ENCODE results near the gene FRA10AC1.
"Not testable (repeated sequence)": the region's sequence is repeated elsewhere in the genome, so short reads cannot be mapped to it uniquely, and the experiment has no call there.

FRA10AC1 gene

GRCh38 chr10:93703066-93703465 lies 674 bp upstream of the FRA10AC1 start:
- no peak for DNase-seq (ENCODE audit: low read depth in 2 of 2)

- DNase-seq (ENCODE audit: low read depth in 2 of 2), result no peak
These were observed 554 bp downstream of the FRA10AC1 start for GRCh38 chr10:93701866-93702209.

GRCh38 chr10:93697207-93697606 lies 5.2 kb downstream of the FRA10AC1 start:
- DNase-seq (ENCODE audit: low read depth in 2 of 2), result no peak

- not testable (repeated sequence) for DNase-seq (ENCODE audit: low read depth in 2 of 2)
These were observed 5.8 kb downstream of the FRA10AC1 start for GRCh38 chr10:93696582-93696981.

GRCh38 chr10:93695740-93696139 lies 6.7 kb downstream of the FRA10AC1 start:
- DNase-seq (ENCODE audit: low read depth in 2 of 2), result no peak

- DNase-seq (ENCODE audit: low read depth in 2 of 2), result no peak
These were observed 14.7 kb downstream of the FRA10AC1 start for GRCh38 chr10:93687737-93688136.

- DNase-seq (ENCODE audit: low read depth in 2 of 2), result no peak
These were observed 21.9 kb downstream of the FRA10AC1 start for GRCh38 chr10:93680412-93681047.

GRCh38 chr10:93678805-93679587 lies 23.4 kb downstream of the FRA10AC1 start:
- no peak for DNase-seq (ENCODE audit: low read depth in 2 of 2)

GRCh38 chr10:93678386-93678785 lies 24.0 kb downstream of the FRA10AC1 start:
- DNase-seq (ENCODE audit: low read depth in 2 of 2), result no peak

- no peak for DNase-seq (ENCODE audit: low read depth in 2 of 2)
These were observed 28.6 kb downstream of the FRA10AC1 start for GRCh38 chr10:93673791-93674190.

GRCh38 chr10:93672890-93673289 lies 29.5 kb downstream of the FRA10AC1 start:
- no peak for DNase-seq (ENCODE audit: low read depth in 2 of 2)

GRCh38 chr10:93672022-93672678 lies 30.2 kb downstream of the FRA10AC1 start:
- no peak for DNase-seq (ENCODE audit: low read depth in 2 of 2)

- no peak for DNase-seq (ENCODE audit: low read depth in 2 of 2)
These were observed 31.4 kb downstream of the FRA10AC1 start for GRCh38 chr10:93671042-93671441.

- DNase-seq (ENCODE audit: low read depth in 2 of 2), result no peak
These were observed 32.0 kb downstream of the FRA10AC1 start for GRCh38 chr10:93670372-93670771.

- no peak for DNase-seq (ENCODE audit: low read depth in 2 of 2)
These were observed 34.6 kb downstream of the FRA10AC1 start for GRCh38 chr10:93667795-93668194.

- DNase-seq (ENCODE audit: low read depth in 2 of 2), result no peak
These were observed 36.4 kb downstream of the FRA10AC1 start for GRCh38 chr10:93666030-93666429.

GRCh38 chr10:93657757-93658156 lies 44.6 kb downstream of the FRA10AC1 start:
- DNase-seq (ENCODE audit: low read depth in 2 of 2), result no peak

GRCh38 chr10:93656155-93656554 lies 46.2 kb downstream of the FRA10AC1 start:
- DNase-seq (ENCODE audit: low read depth in 2 of 2), result no peak

GRCh38 chr10:93654201-93654600 lies 48.2 kb downstream of the FRA10AC1 start:
- DNase-seq (ENCODE audit: low read depth in 2 of 2), result no peak

GRCh38 chr10:93652857-93653256 lies 49.5 kb downstream of the FRA10AC1 start:
- no peak for DNase-seq (ENCODE audit: low read depth in 2 of 2)

GRCh38 chr10:93639791-93640190 lies 62.6 kb downstream of the FRA10AC1 start:
- DNase-seq (ENCODE audit: low read depth in 2 of 2), result no peak

- DNase-seq (ENCODE audit: low read depth in 2 of 2), result no peak
These were observed 71.5 kb downstream of the FRA10AC1 start for GRCh38 chr10:93630625-93631557.

All from stimulated activated CD8-positive, alpha-beta memory T cell treated with anti-CD3 and anti-CD28 coated beads, Interleukin-2, amount 100 ng/mL, for 48 hours (primary cell).